NCI-H1105 (cell line): Measurements from ENCODE around the gene BLVRB.
"Not testable (repeated sequence)": the region's sequence is repeated elsewhere in the genome, so short reads cannot be mapped to it uniquely, and the experiment has no call there.

ENCODE experiments used
- DNase-seq: peaks from one replicate; lab custom pipeline; 2025; lab: John Stamatoyannopoulos, UW

The BLVRB gene

DNA sequence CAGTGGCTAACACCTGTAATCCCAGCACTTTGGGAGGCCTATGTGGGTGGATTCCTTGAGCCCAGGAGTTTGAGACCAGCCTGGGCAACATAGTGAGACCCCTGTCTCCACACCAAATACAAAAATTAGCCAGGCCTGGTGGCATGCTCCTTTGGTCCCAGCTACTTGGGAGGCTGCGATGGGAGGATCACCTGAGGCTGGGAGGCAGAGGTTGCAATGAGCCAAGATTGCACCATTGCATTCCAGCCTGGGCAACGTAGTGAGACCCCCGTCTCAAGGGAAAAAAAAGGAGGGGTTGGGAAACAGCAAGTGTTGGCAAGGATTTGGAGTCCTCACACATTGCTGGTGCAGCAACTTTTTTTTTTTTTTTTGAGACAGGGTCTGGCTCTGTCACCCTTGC is 20.5 kb upstream of the BLVRB start:
- no peak for DNase-seq

DNA sequence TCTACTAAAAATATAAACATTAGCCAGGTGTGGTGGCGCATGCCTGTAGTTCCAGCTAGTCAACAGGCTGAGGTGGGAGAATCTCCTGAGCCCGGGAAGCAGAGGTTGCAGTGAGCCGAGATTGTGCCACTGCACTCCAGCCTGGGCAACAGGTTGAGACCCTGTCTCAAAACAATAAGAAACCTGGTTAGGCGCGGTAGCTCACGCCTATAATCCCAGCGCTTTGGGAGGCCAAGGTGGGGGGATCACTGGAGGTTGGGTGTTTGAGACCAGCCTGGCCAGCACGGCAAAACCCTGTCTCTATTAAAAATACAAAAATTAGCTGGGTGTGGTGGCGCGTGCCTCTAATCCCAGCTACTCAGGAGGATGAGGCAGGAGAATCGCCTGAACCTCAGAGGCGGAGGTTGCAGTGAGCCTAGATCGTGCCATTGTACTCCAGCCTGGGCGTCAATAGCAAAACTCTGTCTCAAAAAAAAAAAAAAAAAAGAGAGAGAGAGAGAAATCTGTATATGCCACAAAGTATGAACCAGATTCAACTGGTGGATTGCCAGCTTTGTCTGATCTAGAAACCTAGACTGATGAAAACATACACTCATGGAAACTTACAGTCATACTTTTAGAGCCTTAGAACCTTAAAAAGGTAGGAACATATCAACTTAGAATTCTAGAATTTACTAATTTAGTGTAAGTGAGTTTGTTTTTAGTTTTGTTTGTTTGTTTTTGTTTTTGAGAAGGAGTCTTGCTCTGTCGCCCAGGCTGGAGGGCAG is 10.5 kb upstream of the BLVRB start:
- DNase-seq = not testable (repeated sequence)

DNA sequence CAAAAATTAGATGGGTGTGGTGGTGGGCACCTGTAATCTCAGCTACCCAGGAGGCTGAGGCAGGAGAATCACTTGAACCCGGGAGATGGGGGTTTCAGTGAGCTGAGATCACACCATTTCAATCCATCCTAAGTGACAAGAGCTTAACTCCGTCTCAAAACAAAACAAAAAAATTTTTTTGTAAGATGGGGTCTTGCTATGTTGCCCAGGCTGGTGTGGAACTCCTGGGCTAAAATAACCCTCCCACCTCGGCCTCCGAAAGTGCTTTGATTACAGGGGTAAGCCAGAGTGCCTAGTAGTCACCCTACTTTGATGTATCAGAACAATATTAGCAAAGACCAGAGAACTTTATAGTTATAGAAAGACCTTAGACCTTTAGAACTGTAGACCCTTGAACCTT is 9.2 kb upstream of the BLVRB start:
- DNase-seq = no peak

DNA sequence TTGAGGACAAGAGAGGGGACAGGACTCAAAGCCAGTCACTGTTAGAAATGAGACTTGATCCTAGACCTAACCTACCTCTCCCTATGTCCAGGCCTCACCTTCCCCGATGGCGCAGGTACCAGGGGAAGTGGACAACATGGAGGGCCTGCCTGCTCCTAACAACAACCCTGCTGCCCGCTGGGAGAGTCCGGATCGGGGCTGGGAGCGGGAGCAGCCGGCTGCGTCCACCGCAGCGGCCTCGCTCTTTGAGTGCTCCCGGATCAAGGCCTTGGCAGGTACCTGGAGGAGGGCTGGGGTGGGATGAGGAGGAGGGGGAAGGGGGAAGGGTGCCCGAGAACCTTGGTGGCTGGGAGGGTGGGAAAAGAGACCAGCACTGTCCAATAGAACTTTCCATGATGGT is 7.0 kb upstream of the BLVRB start:
- DNase-seq = no peak

DNA sequence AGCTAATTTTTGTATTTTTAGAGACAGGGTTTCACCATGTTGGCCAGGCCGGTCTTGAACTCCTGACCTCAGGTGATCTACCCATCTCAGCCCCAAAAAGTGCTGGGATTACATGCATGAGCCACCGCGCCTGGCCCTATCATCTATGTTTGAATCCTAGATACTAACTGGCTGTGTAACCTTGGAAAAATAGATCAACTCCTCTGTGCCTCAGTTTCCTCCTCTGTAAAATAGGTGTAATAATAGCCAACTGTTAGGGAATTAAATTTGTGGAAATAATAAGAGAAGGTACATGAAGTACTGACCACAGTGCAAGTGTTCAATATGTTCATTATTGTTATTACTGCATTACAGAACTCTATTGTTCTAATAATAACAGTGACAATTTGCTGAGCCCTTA is 5.6 kb upstream of the BLVRB start:
- DNase-seq = no peak

DNA sequence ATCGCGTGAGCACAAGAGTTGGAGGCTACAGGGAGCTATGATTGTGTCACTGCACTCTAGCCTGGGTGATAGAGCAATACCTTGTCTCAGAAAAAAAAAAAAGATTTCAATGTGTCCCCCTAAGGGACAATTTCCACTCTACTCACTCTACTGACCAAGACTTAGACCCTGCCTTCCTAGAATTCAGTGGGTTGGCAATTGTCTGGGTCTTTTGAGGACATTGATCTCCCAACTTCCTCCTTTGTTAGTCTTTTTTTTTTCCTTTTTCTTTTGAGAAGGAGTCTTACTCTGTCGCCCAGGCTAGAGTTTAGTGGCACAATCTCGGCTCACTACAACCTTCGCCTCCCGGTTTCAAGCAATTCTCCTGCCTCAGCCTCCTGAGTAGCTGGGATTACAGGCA is 3.5 kb upstream of the BLVRB start:
- DNase-seq = no peak

DNA sequence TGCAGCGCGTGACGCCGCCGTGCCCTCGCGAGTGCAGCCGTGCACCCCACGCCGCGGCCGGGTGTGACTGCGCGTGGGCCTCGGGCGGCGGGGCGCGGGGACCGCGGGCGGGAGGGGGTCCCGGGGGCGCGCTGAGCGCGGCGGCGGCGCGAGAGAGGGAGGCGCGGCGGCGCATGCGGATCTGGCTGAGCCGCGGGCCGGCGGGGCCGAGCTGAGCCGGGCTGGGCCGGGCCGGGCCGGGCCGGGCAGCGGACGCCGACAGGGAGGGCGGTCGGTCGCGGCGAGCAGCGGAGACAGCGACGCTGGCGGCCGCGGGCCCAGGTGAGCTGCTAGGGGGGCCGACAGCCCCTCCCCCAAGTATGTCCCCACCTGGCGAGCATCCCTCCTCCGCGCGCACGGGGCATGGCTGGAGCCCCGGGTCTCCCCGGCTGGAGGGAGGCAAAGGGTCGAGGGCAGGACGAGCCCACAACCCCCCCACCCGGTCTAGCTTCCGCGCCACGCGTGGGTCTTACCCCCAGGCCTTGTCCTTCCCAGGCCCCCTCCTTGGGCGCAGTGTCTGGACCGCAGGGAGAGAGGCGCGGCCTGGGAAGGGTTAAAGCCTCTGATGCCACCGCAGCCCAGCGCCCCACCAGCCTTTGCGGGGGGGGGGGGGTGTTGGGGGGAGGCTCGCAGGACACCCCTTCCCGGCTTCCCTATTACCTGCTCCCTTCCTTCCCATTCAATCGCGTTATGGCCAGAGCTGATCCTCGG is 1.6 kb upstream of the BLVRB start, which contains the start of gene SPTBN4:
Gene SPTBN4 (plus strand): TSS at position 17 of the 750 bp plus-strand sequence. CDS start 5,621 bp downstream, outside the sequence.
- no peak for DNase-seq

DNA sequence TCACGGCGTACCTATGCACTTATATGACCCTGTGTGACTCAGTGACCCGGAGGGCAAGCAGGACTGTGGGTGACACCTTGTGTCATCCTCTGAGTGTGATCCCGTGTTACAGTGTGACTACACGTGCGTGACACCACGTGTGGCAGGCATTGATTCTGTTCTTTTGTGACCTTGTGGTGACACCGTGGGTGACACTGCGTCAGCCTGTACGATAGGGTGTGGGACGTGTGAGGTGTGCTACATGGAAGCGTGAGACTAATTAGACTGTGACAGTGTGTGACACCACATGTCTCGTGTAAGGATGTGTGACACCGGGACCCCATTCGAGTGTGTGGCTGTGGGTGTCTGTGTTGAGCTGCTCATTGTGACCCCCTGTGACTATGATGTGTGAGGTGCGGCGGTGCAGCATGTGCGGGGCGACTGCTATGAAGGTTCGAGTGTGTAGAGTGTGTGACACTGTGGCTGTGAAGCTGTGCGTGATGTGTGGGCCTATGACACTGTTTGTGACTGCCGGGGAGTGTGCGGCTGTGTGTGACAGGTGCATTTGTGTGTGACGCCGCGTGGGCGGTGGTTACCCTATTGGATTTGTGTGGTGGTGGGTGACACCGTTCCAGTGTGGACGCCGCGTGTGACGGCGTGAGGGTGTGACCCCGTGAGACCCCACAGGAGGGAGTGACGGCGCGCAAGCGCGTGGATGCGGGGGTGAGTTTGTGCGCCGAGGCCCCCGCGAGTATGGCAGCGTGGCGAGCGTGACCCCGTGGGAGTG is 857 bp upstream of the BLVRB start:
- DNase-seq = no peak

DNA sequence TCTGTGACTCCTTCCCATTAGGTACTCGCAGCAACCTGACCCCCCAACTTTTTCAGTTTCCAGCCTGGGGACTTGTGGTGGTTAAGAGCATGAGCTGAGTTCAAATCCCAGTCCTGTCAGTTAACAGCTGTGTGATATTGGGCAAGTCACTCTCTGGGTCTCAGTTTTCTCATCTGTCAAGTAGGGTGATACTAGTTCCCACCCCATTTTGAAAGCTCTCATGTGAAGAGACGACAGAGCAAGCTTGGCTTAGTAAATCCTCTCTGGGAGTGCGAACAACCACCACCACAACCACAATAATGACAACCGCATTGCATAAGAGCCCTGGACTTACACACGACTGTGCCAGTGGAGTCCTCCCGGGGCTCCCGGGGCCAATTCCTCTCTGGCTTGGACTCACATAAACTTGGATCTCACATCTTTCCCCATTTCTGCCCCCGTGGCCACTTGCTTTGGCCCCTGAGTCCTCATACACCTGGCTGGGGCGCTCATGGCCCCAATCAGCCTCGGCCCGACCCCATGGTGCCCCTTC is 454 bp downstream of the BLVRB start:
- no peak for DNase-seq

DNA sequence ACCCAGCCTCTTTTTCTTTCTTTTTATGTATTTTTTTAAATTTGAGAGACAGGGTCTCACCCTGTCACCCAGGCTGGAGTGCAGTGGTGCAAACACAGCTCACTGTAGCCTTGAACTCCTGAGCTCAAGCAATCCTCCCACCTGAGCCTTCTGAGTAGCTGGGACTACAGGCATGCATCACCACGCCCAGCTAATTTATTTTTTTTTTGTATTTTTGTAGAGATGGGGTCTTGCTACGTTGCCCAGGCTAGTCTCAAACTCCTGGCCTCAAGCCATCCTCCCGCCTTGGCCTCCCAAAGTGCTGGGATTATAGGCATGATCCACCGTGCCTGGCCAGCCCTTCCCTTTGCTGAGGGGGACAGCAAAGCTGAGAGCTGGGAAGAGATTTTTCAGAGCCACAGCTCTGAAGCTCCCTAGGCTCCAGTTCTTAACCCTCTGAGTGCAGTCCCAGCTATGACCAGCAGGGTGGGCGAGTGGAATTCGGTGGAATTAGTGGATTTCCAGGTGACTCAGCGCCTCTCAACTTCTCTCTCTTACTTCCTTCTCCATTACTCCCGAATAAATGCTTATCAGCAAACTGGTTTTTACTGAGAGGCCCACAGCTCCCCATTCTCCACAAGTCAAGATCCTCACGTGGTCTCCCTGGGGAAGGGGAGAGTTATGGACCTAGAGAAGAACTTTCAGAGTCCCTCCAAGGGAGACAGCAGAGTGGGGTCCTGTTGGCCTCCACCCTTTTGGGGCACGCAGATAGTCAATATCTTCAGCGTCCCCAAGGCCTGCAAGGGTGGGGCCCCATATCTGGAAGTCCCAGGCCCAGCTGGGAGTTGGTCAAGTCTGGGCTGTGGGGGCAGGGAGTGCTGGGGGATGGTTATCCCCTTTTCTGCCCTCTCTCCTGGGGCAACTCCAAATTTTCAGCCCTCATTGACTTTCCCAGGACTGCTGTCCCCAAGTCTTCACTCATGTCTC is 1.2 kb downstream of the BLVRB start:
- DNase-seq = peak; percentile 41

DNA sequence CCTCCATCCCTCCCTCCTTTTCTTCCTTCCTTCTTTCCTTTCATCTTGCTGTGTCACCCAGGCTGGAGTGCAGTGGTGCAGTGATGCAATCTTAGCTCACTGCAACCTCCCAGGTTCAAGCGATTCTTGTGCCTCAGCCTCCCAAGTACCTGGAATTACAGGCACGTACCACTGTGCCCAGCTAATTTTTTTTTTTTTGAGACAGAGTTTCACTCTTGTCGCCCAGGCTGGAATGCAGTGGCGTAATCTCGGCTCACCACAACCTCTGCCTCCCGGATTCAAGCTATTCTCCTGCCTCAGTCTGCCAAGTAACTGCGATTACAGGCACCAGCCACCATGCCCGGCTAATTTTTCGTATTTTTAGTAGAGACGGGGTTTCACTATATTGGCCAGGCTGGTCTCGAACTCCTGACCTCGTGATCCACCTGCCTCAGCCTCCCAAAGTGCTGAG is 1.9 kb downstream of the BLVRB start:
- not testable (repeated sequence) for DNase-seq

DNA sequence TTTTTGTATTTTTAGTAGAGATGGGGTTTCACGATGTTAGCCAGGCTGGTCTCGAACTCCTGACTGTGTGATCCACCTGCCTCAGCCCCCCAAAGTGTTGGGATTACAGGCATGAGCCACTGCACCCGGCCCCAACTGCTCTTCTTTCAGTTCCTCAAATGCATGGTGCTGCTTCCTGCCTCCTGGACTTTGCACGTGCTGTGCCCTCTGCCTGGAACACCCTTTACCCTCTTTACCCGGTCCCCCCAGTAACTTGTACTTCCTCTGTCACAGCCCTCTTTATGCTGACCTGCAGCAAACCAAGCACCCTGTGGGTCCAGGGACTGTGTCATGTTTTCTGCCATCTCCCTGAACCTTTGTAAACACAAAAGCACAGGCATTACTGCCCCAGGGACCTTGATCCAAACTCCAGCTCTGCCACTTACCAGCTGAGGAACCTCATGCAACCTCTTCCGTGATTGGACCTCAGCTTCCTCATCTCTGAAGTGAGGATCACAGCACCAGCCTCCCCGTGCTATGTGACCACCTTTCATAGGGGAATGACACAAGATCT is 3.8 kb downstream of the BLVRB start:
- no peak for DNase-seq

DNA sequence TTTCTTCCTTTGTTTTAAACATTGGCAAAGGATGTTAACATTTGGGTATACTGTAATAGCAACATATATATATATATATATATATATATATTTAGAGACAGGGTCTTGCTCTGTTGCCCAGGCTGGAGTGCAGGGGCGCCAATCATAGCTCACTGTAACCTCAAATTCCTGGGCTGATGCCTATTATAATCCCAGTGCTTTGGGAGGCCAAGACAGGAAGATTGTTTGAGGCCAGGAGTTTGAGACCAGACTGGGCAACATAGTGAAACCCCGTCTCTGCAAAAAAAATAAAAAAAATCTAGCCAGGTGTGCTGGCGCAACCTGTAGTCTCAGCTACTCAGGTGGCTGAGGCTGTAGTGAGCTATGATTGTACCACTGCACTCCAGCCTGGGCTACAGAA is 5.4 kb downstream of the BLVRB start:
- no peak for DNase-seq

DNA sequence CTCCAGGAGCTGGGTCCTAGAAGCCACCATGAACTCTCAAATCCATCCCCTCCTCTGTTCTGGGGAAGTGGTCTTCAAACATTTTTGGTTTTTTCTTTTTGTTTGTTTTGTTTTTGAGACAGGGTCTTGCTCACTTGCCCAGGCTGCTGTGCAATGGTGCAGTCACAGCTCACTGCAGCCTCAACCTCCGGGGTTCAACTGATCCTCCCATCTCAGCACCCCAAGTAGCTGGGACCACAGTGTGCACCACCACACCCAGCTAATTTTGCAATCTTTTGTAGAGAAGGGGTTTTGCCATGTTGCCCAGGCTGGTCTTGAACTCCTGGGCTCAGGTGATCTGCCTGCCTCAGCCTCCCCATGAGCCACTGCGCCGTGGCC is 7.0 kb downstream of the BLVRB start:
- DNase-seq = no peak

DNA sequence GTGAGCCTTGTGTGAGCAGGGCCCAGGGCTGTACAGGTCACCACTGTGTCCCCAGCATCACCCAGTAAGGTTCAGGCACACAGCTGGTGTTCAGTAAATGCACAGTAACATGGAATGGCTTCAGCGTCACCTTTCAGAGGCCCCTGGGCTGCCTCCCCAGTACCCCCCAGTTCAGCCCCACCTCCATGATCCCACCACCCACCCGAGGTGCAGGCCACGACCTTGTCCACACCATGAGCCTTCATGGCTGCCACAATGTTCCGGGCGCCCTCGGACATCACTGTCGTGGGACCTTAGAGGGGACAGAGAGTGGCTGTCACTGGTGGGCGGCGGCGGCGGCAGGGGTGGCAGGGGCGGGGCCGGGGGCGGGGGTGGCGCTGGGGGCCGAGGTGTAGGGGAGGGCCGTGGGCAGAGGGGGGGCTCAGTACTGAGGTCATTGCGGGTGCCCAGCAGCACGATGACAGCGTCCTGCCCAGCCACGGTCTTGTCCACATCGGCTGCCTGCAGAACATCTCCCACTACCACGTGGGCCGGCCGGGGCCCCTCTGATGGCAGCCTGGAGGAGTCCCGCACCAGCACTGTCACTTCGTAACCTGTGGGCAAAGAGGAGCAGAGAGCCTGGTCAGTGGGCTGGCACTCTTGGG is 7.5 kb downstream of the BLVRB start:
- no peak for DNase-seq

DNA sequence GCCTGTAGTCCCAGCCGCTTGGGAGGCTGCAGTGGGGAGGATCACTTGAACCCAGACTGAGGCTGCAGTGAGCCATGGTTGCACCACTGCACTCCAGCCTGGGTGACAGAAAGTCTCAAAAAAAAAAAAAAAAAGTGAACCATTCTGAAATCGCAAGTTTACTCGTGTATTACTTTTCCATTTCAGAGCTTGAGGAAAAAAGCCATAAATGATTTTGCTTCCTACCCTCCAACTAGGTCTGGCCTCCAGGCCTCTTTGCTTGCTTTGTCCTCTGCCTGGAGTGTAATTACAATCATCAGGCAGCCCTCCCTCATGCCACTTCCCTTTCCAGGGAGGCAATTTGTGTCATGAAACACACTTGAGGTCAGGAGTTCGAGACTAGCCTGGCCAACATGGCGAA is 8.5 kb downstream of the BLVRB start:
- no peak for DNase-seq

DNA sequence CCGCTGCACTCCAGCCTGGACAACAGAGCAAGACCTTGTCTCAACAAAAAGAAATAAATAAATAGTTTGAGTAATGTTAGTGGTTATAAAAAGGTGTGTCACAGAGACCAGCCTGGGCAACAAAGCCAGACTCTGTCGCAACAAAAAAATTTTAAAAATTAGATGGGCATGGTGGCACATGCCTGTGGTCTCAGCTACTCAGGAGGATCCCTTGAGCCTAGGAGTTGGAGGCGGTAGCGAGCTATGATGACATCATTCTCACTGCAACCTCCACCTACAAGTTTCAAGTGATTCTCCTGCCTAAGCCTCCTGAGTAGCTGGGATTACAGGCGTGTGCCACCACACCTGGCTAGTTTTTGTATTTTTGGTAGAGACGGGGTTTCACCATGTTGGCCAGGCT is 11.6 kb downstream of the BLVRB start:
- not testable (repeated sequence) for DNase-seq

DNA sequence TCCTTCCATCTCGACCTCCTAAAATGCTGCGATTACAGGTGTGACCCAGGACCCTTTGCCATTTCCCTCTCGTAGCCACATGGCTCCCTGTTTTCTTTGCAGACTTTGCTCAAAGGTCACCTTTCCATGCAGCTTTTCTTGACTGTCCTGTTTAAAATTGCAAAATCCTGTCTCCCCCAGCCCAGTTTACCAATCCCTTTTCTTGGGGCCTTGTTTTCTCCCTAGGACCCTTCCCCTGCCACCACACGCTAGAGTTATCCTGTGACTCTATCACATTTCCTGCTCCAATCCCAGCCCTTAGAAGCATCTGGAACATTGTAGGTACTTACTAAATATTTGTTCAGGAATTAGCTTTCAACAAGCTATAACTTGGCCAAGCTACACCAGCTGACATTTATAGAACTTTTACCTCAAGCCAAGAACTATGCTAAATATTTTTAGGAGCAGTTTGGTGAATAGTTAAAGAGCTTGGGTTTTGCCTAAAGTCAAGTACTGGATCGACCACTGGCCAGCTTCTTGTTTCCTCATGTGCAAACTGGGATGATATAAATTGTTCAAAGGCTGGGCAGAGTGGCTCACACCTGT is 12.3 kb downstream of the BLVRB start:
- no peak for DNase-seq

DNA sequence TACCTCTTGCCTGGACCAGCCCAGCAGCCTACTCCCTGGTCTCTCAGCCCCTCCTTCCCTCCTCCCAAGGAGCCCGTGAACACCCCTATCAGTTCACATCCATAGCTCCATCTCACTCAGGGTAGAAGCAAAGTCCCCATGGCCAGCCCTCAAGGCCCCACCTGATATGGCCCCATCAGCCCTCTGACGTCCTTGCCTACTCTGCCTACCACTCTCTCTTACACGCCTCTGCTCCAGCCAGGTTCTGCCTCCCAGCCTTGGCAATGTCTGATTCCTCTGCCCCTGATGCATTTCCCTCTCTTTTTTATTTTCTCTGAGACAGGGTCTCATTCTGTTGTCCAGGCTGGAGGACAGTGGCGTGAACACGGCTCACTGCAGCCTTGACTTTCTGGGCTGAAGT is 13.5 kb downstream of the BLVRB start:
- no peak for DNase-seq

DNA sequence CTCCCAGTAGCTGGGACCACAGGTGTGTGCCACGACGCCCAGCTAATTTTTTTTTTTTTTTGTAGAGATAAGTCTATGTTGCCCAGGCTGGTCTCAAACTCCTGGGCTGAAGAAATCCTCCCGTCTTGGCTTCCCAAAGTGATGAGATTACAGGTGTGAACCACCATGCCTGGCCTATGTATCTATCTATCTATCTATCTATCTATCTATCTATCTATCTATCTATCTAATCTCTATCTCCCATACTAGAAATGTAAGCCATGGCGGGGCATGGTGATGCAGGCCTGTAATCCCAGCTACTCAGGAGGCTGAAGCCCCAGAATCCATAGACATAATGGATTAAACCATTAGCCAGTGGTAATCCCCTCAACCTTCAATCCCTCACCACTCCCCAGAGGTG is 14.9 kb downstream of the BLVRB start:
- DNase-seq = no peak
